ENCODE data around the gene GATA3.

The GATA3 gene

GRCh38 chr10:8100366-8100765, 45.9 kb downstream of the GATA3 start:
- no peak for DNase-seq (ENCODE audit: low read depth)

GRCh38 chr10:8102708-8103401, 48.4 kb downstream of the GATA3 start:
- no peak for DNase-seq (ENCODE audit: low read depth)

- no peak for DNase-seq (ENCODE audit: low read depth)
Observed at GRCh38 chr10:8103543-8103942, 49.1 kb downstream of the GATA3 start.

GRCh38 chr10:8104005-8104404, 49.5 kb downstream of the GATA3 start:
- DNase-seq (ENCODE audit: low read depth) = no peak

GRCh38 chr10:8104721-8105120, 50.2 kb downstream of the GATA3 start:
- no peak for DNase-seq (ENCODE audit: low read depth)

GRCh38 chr10:8105932-8106331, 51.4 kb downstream of the GATA3 start:
- no peak for DNase-seq (ENCODE audit: low read depth)

GRCh38 chr10:8112230-8112905, 57.9 kb downstream of the GATA3 start:
- no peak for DNase-seq (ENCODE audit: low read depth)

GRCh38 chr10:8112942-8113442, 58.5 kb downstream of the GATA3 start:
- DNase-seq (ENCODE audit: low read depth) = no peak

- no peak for DNase-seq (ENCODE audit: low read depth)
Observed at GRCh38 chr10:8113616-8114015, 59.1 kb downstream of the GATA3 start.

- DNase-seq (ENCODE audit: low read depth) = no peak
Observed at GRCh38 chr10:8114741-8115617, 60.5 kb downstream of the GATA3 start.

GRCh38 chr10:8115618-8115980, 61.1 kb downstream of the GATA3 start:
- no peak for DNase-seq (ENCODE audit: low read depth)

GRCh38 chr10:8116474-8116873, 62.0 kb downstream of the GATA3 start:
- DNase-seq (ENCODE audit: low read depth) = no peak

- DNase-seq (ENCODE audit: low read depth) = no peak
Observed at GRCh38 chr10:8116926-8117493, 62.5 kb downstream of the GATA3 start.

- DNase-seq (ENCODE audit: low read depth) = no peak
Observed at GRCh38 chr10:8121201-8121890, 66.9 kb downstream of the GATA3 start.

GRCh38 chr10:8122611-8123369, 68.3 kb downstream of the GATA3 start:
- DNase-seq (ENCODE audit: low read depth) = no peak

- DNase-seq (ENCODE audit: low read depth) = no peak
Observed at GRCh38 chr10:8124436-8124835, 69.9 kb downstream of the GATA3 start.

All from stimulated activated CD8-positive, alpha-beta memory T cell treated with anti-CD3 and anti-CD28 coated beads, Interleukin-12 subunit alpha, Interleukin-12 subunit beta, amount 100 ng/mL, for 4 hours (primary cell).